GM23338 (cell line): Measurements from ENCODE around the gene WBP2. TPM values are rescaled to one million over a fixed set of nuclear protein-coding genes. Genes with fewer than 3 reads are reported as not detected.

ENCODE experiments used
- ATAC-seq: fragments of 200-7000 bp; cut with Tn5 transposase; 3 replicates; pipeline ENCODE4 v1.9.1; 2020
- DNase-seq: peaks from one replicate; pipeline ENCODE4 v3.0.0-alpha.2; 2015; ENCODE audit warnings: low spot score
- H2AFZ ChIP-seq: fragments of 200-600 bp; sonication (generic); 2 replicates; pipeline ENCODE4 v1.8.0; 2016; ENCODE audit warnings: antibody characterized with exemption, mild to moderate bottlenecking, moderate library complexity
- H3F3A ChIP-seq: fragments of 200-600 bp; sonication (generic); replicated peaks from 2 replicates; pipeline ENCODE4 v1.8.0; 2017; ENCODE audit warnings: antibody characterized with exemption, mixed run types, low read depth
- H3K27ac ChIP-seq: fragments of 200-600 bp; sonication (generic); 2 replicates; pipeline ENCODE4 v1.6.1; 2016; ENCODE audit warnings: low read depth
- H3K27me3 ChIP-seq: fragments of 200-600 bp; sonication (generic); 2 replicates; pipeline ENCODE4 v1.8.0; 2016; ENCODE audit warnings: mild to moderate bottlenecking, mixed run types, moderate library complexity; ENCODE audit not compliant: insufficient read depth
- H3K36me3 ChIP-seq: fragments of 200-600 bp; sonication (generic); 2 replicates; pipeline ENCODE4 v1.8.0; 2016; ENCODE audit warnings: mild to moderate bottlenecking; ENCODE audit not compliant: insufficient read depth
- H3K4me1 ChIP-seq: fragments of 200-600 bp; sonication (generic); 2 replicates; pipeline ENCODE4 v1.8.0; 2016; ENCODE audit warnings: mild to moderate bottlenecking, moderate library complexity; ENCODE audit not compliant: insufficient read depth
- H3K4me2 ChIP-seq: fragments of 200-600 bp; sonication (generic); 2 replicates; pipeline ENCODE4 v1.7.1; 2017; ENCODE audit warnings: mixed run types
- H3K4me3 ChIP-seq: fragments of 200-600 bp; sonication (generic); 2 replicates; pipeline ENCODE4 v1.6.1; 2016; ENCODE audit warnings: mixed run types
- H3K79me2 ChIP-seq: fragments of 200-600 bp; sonication (generic); replicated peaks from 2 replicates; pipeline ENCODE4 v1.8.0; 2017; ENCODE audit warnings: mild to moderate bottlenecking; ENCODE audit not compliant: insufficient read depth
- H3K9me2 ChIP-seq: fragments of 200-600 bp; sonication (generic); 2 replicates; pipeline ENCODE4 v1.8.0; 2017; ENCODE audit not compliant: insufficient read depth
- H4K20me1 ChIP-seq: fragments of 200-600 bp; sonication (generic); replicated peaks from 2 replicates; pipeline ENCODE4 v1.8.0; 2017; ENCODE audit warnings: mild to moderate bottlenecking; ENCODE audit not compliant: insufficient read depth
- H3K27ac Mint-ChIP-seq: 2 replicates; pipeline ENCODE4 v1.8.0; 2020; ENCODE audit warnings: inconsistent platforms, mild to moderate bottlenecking, moderate library complexity, mixed read lengths
- H3K27me3 Mint-ChIP-seq: 3 replicates; pipeline ENCODE4 v1.8.0; 2022; ENCODE audit warnings: low read depth, mild to moderate bottlenecking, moderate library complexity, mixed read lengths, inconsistent platforms; ENCODE audit not compliant: insufficient read depth, poor library complexity
- H3K36me3 Mint-ChIP-seq: 3 replicates; pipeline ENCODE4 v1.8.0; 2021; ENCODE audit warnings: low read depth, mild to moderate bottlenecking, inconsistent platforms, moderate library complexity, mixed read lengths
- H3K4me1 Mint-ChIP-seq: 3 replicates; pipeline ENCODE4 v1.8.0; 2020; ENCODE audit warnings: mild to moderate bottlenecking, inconsistent platforms, mixed read lengths
- H3K4me3 Mint-ChIP-seq: 3 replicates; pipeline ENCODE4 v1.8.0; 2021; ENCODE audit warnings: moderate library complexity, mild to moderate bottlenecking, inconsistent platforms, mixed read lengths
- H3K9me3 Mint-ChIP-seq: 3 replicates; pipeline ENCODE4 v1.8.0; 2020; ENCODE audit warnings: moderate library complexity, mild to moderate bottlenecking, inconsistent platforms, mixed read lengths
- CREB1 ChIP-seq: fragments of 250-450 bp; sonication (Bioruptor Pico); IDR thresholded peaks from 2 replicates; pipeline ENCODE4 v1.5.0; 2020; ENCODE audit warnings: low read depth, mild to moderate bottlenecking, moderate library complexity
- EZH2 ChIP-seq: fragments of 200-600 bp; sonication (generic); IDR thresholded peaks from one replicate; pipeline ENCODE4 v1.8.0; 2017; ENCODE audit warnings: antibody characterized with exemption, mild to moderate bottlenecking, low read depth; ENCODE audit not compliant: unreplicated experiment
- EZH2phosphoT487 ChIP-seq: fragments of 200-600 bp; sonication (generic); IDR thresholded peaks from one replicate; pipeline ENCODE4 v1.8.1; 2018; ENCODE audit warnings: antibody characterized with exemption; ENCODE audit not compliant: unreplicated experiment
- JUNB ChIP-seq: IDR thresholded peaks from one replicate; pipeline ENCODE4 v1.6.1; 2016; ENCODE audit warnings: antibody characterized with exemption; ENCODE audit not compliant: unreplicated experiment
- NANOG ChIP-seq: IDR thresholded peaks from 2 replicates; pipeline ENCODE4 v1.6.1; 2016; ENCODE audit warnings: antibody characterized with exemption, borderline replicate concordance
- POLR2AphosphoS5 ChIP-seq: IDR thresholded peaks from 2 replicates; pipeline ENCODE4 v1.6.1; 2016; ENCODE audit warnings: antibody characterized with exemption, low read depth
- REST ChIP-seq: IDR thresholded peaks from one replicate; pipeline ENCODE4 v1.6.1; 2018; ENCODE audit warnings: antibody characterized with exemption; ENCODE audit not compliant: unreplicated experiment
- STAT1 ChIP-seq: IDR thresholded peaks from one replicate; pipeline ENCODE4 v1.6.1; 2016; ENCODE audit warnings: antibody characterized with exemption; ENCODE audit not compliant: unreplicated experiment
- ZNF114 ChIP-seq: fragments of 250-450 bp; sonication (Bioruptor Pico); IDR thresholded peaks from 2 replicates; pipeline ENCODE4 v1.5.0; 2020; ENCODE audit warnings: mild to moderate bottlenecking, moderate library complexity
- ZNF331 ChIP-seq: fragments of 250-450 bp; sonication (Bioruptor Pico); IDR thresholded peaks from 2 replicates; pipeline ENCODE4 v1.5.0; 2020; ENCODE audit warnings: low read depth, mild to moderate bottlenecking, moderate library complexity
- polyA plus RNA-seq: library from polyadenylated mRNA; unstranded; fragments of >200 nt; fragmentation: Nextera tagmentation; extraction: Ambion mirVana; gene quantifications from 2 replicates; pipeline ENCODE4 v1.2.1, GENCODE V29; 2016
- total RNA-seq: library from RNA; depleted of rRNA; stranded (reverse); fragments of >200 nt; shearing (Covaris generic); gene quantifications from 2 replicates; pipeline ENCODE4 v1.2.3, GENCODE V29; 2014
- TF ChIP-seq, protein P1 (sequence below), 2 experiments: fragments of 200-600 bp in 1 of 2; sonication (generic) in 1 of 2; conservative IDR thresholded peaks; 2 replicates each; pipeline versions ENCODE4 v1.5.1 to v1.6.1; 2016 to 2017; ENCODE audit warnings: antibody characterized with exemption in 2 of 2, low read depth in 2 of 2, mild to moderate bottlenecking in 2 of 2, moderate library complexity in 1 of 2
- TF ChIP-seq, protein P2 (sequence below): fragments of 250-450 bp; sonication (Bioruptor Pico); IDR thresholded peaks from 2 replicates; pipeline ENCODE4 v1.5.0; 2020; ENCODE audit warnings: mild to moderate bottlenecking, moderate library complexity
- TF ChIP-seq, protein P3 (sequence below): IDR thresholded peaks from 2 replicates; pipeline ENCODE4 v1.6.1; 2016; ENCODE audit warnings: antibody characterized with exemption

WBP2 gene
- total and polyA plus RNA-seq, 2 experiments from 2014 or later, result 36.2 to 63.5 TPM

DNA sequence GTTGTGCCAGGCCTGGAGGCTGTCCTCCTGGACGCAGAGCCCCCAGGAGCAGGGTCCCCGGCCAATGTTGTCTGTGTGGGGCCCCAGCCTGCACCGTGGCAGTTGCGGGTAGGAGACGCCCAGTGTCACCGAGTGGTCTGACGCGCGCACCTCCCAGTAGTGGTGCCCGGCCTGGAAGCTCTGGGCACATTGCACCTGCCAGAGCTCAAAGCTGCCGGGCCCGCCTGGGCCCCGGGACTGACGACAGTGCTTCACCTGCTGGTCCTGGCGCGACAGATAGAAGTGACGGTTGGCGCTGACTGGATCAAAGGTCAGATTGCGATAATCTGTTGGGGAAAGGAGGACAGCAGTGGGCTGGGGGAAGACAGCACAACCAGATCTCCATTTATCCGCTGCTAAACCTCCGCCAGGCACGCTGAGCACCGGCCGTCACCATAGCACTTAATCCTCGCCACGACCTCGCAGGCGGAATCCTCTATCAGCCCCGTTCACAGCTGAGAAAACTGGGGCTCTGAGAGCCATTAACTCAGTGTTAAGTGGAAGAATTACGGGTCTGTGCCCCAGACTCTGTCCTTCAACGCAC, 36.0 kb upstream of the WBP2 start:
- DNase-seq, result no peak
- H3K27me3 ChIP-seq, result no peaks in the 10 kb centered on the region
- no peak overlapping the region for H3K4me2 ChIP-seq
- Mint-ChIP-seq H3K4me3 (no peak overlapping the region), H3K4me1 (peaks cover 18% of the 10 kb centered on the region), H3K27ac (no peak overlapping the region), H3K27me3 (peaks cover 18% of the 10 kb centered on the region), H3K9me3 (no peaks in the 10 kb centered on the region), H3K36me3 (peaks cover 25% of the 10 kb centered on the region)
- peaks cover 11% of the 10 kb centered on the region; the same call in 1 of the 2 replicates for H3K4me1 ChIP-seq
- H3K36me3 ChIP-seq, result no peaks in the 10 kb centered on the region
- no peak overlapping the region for H2AFZ ChIP-seq
- peaks cover 18% of the 10 kb centered on the region for H3K79me2 ChIP-seq
- no peak overlapping the region for H3K27ac ChIP-seq
- peaks cover 18% of the 10 kb centered on the region for H3F3A ChIP-seq
- H3K4me3 ChIP-seq, result no peak overlapping the region
- TF ChIP-seq ZNF331 (CRISPR knock-in tag) (no peak), EZH2phosphoT487 (no peak), POLR2AphosphoS5 (no peak), REST (no peak), CREB1 (CRISPR knock-in tag) (no peak), NANOG (no peak), JUNB (no peak), EZH2 (no peak), ZNF114 (CRISPR knock-in tag) (no peak), STAT1 (no peak)
- TF ChIP-seq, protein P1, sequence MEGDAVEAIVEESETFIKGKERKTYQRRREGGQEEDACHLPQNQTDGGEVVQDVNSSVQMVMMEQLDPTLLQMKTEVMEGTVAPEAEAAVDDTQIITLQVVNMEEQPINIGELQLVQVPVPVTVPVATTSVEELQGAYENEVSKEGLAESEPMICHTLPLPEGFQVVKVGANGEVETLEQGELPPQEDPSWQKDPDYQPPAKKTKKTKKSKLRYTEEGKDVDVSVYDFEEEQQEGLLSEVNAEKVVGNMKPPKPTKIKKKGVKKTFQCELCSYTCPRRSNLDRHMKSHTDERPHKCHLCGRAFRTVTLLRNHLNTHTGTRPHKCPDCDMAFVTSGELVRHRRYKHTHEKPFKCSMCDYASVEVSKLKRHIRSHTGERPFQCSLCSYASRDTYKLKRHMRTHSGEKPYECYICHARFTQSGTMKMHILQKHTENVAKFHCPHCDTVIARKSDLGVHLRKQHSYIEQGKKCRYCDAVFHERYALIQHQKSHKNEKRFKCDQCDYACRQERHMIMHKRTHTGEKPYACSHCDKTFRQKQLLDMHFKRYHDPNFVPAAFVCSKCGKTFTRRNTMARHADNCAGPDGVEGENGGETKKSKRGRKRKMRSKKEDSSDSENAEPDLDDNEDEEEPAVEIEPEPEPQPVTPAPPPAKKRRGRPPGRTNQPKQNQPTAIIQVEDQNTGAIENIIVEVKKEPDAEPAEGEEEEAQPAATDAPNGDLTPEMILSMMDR (conservative IDR thresholded peaks at IDR 0.05; ENCODE audit: low read depth in 2 of 2), result no peak
- TF ChIP-seq, protein P2, sequence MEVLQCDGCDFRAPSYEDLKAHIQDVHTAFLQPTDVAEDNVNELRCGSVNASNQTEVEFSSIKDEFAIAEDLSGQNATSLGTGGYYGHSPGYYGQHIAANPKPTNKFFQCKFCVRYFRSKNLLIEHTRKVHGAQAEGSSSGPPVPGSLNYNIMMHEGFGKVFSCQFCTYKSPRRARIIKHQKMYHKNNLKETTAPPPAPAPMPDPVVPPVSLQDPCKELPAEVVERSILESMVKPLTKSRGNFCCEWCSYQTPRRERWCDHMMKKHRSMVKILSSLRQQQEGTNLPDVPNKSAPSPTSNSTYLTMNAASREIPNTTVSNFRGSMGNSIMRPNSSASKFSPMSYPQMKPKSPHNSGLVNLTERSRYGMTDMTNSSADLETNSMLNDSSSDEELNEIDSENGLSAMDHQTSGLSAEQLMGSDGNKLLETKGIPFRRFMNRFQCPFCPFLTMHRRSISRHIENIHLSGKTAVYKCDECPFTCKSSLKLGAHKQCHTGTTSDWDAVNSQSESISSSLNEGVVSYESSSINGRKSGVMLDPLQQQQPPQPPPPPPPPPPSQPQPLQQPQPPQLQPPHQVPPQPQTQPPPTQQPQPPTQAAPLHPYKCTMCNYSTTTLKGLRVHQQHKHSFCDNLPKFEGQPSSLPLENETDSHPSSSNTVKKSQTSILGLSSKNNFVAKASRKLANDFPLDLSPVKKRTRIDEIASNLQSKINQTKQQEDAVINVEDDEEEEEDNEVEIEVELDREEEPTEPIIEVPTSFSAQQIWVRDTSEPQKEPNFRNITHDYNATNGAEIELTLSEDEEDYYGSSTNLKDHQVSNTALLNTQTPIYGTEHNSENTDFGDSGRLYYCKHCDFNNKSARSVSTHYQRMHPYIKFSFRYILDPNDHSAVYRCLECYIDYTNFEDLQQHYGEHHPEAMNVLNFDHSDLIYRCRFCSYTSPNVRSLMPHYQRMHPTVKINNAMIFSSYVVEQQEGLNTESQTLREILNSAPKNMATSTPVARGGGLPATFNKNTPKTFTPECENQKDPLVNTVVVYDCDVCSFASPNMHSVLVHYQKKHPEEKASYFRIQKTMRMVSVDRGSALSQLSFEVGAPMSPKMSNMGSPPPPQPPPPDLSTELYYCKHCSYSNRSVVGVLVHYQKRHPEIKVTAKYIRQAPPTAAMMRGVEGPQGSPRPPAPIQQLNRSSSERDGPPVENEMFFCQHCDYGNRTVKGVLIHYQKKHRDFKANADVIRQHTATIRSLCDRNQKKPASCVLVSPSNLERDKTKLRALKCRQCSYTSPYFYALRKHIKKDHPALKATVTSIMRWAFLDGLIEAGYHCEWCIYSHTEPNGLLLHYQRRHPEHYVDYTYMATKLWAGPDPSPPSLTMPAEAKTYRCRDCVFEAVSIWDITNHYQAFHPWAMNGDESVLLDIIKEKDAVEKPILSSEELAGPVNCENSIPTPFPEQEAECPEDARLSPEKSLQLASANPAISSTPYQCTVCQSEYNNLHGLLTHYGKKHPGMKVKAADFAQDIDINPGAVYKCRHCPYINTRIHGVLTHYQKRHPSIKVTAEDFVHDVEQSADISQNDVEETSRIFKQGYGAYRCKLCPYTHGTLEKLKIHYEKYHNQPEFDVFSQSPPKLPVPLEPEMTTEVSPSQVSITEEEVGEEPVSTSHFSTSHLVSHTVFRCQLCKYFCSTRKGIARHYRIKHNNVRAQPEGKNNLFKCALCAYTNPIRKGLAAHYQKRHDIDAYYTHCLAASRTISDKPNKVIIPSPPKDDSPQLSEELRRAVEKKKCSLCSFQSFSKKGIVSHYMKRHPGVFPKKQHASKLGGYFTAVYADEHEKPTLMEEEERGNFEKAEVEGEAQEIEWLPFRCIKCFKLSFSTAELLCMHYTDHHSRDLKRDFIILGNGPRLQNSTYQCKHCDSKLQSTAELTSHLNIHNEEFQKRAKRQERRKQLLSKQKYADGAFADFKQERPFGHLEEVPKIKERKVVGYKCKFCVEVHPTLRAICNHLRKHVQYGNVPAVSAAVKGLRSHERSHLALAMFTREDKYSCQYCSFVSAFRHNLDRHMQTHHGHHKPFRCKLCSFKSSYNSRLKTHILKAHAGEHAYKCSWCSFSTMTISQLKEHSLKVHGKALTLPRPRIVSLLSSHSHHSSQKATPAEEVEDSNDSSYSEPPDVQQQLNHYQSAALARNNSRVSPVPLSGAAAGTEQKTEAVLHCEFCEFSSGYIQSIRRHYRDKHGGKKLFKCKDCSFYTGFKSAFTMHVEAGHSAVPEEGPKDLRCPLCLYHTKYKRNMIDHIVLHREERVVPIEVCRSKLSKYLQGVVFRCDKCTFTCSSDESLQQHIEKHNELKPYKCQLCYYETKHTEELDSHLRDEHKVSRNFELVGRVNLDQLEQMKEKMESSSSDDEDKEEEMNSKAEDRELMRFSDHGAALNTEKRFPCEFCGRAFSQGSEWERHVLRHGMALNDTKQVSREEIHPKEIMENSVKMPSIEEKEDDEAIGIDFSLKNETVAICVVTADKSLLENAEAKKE (CRISPR knock-in tag), result no peak
- TF ChIP-seq, protein P3, sequence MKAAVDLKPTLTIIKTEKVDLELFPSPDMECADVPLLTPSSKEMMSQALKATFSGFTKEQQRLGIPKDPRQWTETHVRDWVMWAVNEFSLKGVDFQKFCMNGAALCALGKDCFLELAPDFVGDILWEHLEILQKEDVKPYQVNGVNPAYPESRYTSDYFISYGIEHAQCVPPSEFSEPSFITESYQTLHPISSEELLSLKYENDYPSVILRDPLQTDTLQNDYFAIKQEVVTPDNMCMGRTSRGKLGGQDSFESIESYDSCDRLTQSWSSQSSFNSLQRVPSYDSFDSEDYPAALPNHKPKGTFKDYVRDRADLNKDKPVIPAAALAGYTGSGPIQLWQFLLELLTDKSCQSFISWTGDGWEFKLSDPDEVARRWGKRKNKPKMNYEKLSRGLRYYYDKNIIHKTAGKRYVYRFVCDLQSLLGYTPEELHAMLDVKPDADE, result no peak
- ATAC-seq, result no peak
- H4K20me1 ChIP-seq, result no peaks in the 10 kb centered on the region; the same call in 1 of the 2 replicates
- H3K9me2 ChIP-seq, result no peaks in the 10 kb centered on the region
